Activated gamma-delta T cell (primary cell): ENCODE data around the gene GTF3C4.

Source experiments
- DNase-seq: peaks from one replicate; lab custom pipeline; 2025; lab: John Stamatoyannopoulos, UW

GTF3C4 gene

GRCh38 chr9:132647806-132648205 is 22.5 kb upstream of the GTF3C4 start:
- DNase-seq = no peak

- no peak for DNase-seq
Measured at GRCh38 chr9:132648283-132648682, 22.0 kb upstream of the GTF3C4 start.

GRCh38 chr9:132648685-132649084 is 21.6 kb upstream of the GTF3C4 start:
- no peak for DNase-seq

GRCh38 chr9:132651259-132651658 is 19.0 kb upstream of the GTF3C4 start:
- no peak for DNase-seq

GRCh38 chr9:132656299-132656698 is 14.0 kb upstream of the GTF3C4 start:
- DNase-seq = no peak

- no peak for DNase-seq
Measured at GRCh38 chr9:132662152-132662945, 7.9 kb upstream of the GTF3C4 start.

- no peak for DNase-seq
Measured at GRCh38 chr9:132663117-132663516, 7.1 kb upstream of the GTF3C4 start.

GRCh38 chr9:132663851-132664250 is 6.4 kb upstream of the GTF3C4 start:
- DNase-seq = no peak

GRCh38 chr9:132669319-132669697 is 956 bp upstream of the GTF3C4 start:
- no peak for DNase-seq

GRCh38 chr9:132669698-132670456 is 387 bp upstream of the GTF3C4 start, which contains the start of gene DDX31:
Gene DDX31 (minus strand): TSS chr9:132669983. CDS start chr9:132669934, 49 bp downstream.
- DNase-seq = peak; percentile 79

GRCh38 chr9:132671620-132672412 is 1.6 kb downstream of the GTF3C4 start:
- DNase-seq = no peak

GRCh38 chr9:132672413-132672690 is 2.1 kb downstream of the GTF3C4 start:
- no peak for DNase-seq

- DNase-seq = no peak
Measured at GRCh38 chr9:132673355-132673754, 3.1 kb downstream of the GTF3C4 start.

GRCh38 chr9:132674485-132674884 is 4.2 kb downstream of the GTF3C4 start:
- no peak for DNase-seq

GRCh38 chr9:132677976-132678375 is 7.7 kb downstream of the GTF3C4 start:
- DNase-seq = no peak

- DNase-seq = no peak
Measured at GRCh38 chr9:132679946-132680625, 9.8 kb downstream of the GTF3C4 start.

GRCh38 chr9:132681561-132681960 is 11.3 kb downstream of the GTF3C4 start:
- DNase-seq = no peak

GRCh38 chr9:132683873-132684272 is 13.6 kb downstream of the GTF3C4 start:
- DNase-seq = no peak

GRCh38 chr9:132690696-132691095 is 20.4 kb downstream of the GTF3C4 start:
- DNase-seq = no peak

- no peak for DNase-seq
Measured at GRCh38 chr9:132694144-132694543, 23.9 kb downstream of the GTF3C4 start.

- no peak for DNase-seq
Measured at GRCh38 chr9:132697230-132697629, 27.0 kb downstream of the GTF3C4 start.

- DNase-seq = no peak
Measured at GRCh38 chr9:132698989-132699388, 28.7 kb downstream of the GTF3C4 start.
